Left ventricle myocardium superior (tissue), 1 donor: ENCODE measurements around the gene GRID1. TPM values are rescaled to one million over a fixed set of nuclear protein-coding genes. Genes with fewer than 3 reads are reported as not detected.

Source experiments
- ATAC-seq: fragments of 200-7000 bp; cut with Tn5 transposase; one replicate; pipeline ENCODE4 v1.9.1; 2020; ENCODE audit warnings: mild to moderate bottlenecking, moderate library complexity
- DNase-seq: peaks from one replicate; pipeline ENCODE4 v3.0.0-alpha.2; 2020
- intact Hi-C: fragments of 100-400 bp; cut with micrococcal nuclease; formaldehyde crosslinking; loops from one replicate; pipeline ENCODE4 v1.11.0; 2022
- total RNA-seq: library from RNA; stranded (reverse); fragmentation: NEBNext Ultra II Directional; extraction: Animal tissue kit (Norgen Biotek cat#: 25700); gene quantifications from one replicate; pipeline ENCODE4 v1.2.1, GENCODE V29; 2021
- donor health status: DM: no; HTN: yes; CAD: no; lungs with severe emphysema.

The GRID1 gene
- total RNA-seq, 1 donor from 2014 or later: 2.4 TPM

DNA sequence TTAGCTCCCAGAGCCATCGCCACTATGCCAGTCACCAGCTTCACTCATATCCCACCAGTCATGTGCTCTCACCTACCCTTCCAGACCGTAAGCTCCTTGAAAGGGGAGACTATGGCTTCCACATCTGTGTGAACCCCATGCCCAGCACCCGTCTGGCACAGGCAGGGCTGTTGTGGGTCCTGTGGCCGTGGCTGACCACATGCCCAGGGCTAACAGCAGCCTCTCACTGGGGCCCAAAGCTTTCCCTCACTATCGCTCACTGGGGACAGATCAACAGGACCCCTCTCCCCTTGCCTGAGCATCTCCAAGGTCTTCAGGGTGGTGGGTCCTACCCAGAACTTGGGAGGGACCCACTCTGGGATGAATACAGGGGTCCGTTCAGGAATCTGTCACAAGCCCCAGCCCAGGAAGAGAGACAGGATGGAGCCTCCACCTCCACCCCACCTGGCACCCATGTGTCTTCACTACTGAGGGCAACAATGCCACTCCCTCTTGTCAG is 303.9 kb downstream of the GRID1 start:
- DNase-seq (no peak), ATAC-seq (no peak)
- intact Hi-C loops: no loop called here

DNA sequence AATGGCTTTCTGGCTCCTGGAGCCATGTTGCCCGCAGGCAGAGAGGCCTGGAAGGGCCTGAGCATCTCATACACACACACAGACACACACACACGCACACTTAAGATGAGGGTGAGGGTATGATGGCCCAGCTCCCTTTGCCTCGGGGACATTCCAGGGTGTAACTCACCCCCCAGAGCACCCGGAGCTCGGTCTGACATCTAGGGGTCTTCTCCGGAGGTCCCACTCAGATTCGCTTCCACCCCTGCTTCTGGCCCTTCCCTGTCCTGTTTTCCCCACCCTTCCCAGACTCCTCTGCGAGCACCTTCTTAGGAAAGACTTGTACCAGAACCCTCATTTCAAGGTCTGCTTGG is 304.4 kb downstream of the GRID1 start:
- intact Hi-C loops: no loop called here
- DNase-seq: no peak
- ATAC-seq: no peak

DNA sequence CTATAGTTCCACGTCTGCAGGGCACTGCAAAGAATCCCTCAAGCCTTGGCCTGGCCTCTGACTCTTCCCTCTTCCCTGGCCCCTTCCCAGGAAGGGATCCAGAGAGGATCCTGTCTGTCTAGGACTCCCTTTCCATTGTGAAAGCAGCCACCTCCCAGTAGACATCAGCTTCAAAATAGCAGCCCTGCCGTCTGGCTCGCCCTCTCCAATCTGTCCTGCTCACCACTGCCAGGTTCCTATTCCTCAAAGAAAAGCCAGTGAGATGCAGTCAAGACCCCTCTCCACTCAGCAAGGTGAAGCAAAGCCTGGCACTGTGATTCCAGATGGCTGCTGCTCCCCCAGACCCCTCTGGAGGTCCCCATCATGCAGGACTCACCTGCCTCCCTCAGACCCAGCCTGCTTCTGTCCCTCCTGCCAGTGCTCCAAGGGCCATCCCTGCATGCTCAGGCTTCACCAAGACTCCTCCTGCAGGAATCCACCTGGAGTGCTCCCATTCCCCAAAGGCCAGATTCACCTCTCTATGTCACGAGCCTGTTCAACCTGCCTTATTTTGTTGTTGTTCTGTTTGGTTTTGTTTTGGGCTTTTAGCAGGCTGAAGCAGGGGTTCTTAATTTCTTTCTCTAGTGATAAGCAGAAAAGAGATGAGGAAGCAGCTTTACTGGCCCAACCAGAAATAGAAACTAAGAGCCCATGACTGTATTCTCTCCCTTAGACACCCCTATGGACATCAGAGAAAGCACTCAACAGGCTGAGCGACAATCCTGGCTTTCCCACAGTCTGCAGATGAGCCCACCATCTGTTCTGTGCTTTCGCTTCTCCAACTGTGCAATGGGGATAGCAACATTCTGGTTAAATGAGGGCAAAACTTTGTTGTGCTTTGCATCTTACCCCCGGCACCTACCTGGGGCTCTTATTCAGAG is 305.1 kb downstream of the GRID1 start:
- DNase-seq: no peak
- intact Hi-C loops: no loop called here
- ATAC-seq: no peak

DNA sequence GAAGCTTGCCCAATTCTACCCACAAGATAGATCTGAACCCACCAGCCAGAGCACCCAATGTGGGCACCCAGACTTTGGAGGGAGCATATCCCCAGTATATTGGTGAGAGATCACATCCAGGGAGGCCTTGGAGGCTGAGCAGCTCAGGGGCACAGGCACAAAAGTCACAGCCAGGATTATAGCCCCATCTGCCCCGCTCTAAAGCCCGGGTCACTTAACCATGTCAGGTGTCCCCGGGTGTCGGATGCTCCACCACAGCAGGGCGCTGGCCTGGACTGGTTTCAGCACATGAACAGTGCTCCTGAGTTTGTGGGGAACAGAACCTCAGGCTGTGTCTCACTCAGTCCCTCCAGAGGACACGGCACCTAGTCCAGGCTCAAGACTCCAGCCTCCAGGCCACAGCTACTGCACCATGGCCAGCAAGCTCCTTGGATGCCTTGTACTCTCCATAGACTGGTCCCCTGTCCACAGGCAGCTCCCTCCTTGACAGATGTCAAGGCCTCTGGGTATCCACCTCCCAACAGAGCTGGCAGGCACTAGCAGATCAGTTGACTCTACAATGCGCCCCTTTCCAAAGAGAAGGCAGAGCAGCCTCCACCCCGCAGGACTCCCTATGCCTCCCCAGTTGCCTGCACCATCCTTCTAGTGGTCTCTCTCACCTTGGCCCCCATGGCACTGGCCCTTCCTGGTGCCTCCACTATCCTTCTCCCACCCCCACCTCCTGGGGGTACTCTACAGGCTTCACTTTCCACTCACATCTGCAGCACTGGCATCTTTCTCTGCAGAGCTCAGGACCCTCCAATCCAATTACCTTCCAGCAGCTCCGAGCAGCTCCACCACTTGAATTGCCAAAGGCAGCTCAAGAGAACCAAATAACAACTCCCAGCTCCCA is 306.0 kb downstream of the GRID1 start:
- intact Hi-C loops: no loop called here
- DNase-seq (no peak), ATAC-seq (no peak)

DNA sequence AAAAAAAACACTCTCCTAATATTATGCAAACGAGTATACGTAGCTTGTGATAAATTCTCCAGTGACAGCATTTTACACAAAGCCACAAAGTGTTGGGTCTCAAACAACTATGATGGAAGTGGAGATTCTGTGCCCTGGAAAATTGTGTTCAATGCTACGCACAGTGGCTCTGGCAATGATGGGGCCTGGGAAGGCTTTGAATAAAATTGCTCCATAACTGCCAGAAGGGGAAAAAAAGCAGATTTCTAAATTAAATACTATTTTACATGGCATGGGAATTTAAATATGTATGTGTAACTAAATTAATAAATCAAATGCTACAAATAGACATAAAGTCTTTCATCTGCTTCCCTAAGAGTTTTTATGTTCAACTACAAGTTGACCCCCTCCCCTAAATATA is 306.7 kb downstream of the GRID1 start:
- ATAC-seq: no peak
- intact Hi-C loops: no loop called here
- DNase-seq: no peak

- DNase-seq (no peak), ATAC-seq (no peak)
- intact Hi-C loops: no loop called here
Observed at GRCh38 chr10:86058964-86059363, 307.6 kb downstream of the GRID1 start.

DNA sequence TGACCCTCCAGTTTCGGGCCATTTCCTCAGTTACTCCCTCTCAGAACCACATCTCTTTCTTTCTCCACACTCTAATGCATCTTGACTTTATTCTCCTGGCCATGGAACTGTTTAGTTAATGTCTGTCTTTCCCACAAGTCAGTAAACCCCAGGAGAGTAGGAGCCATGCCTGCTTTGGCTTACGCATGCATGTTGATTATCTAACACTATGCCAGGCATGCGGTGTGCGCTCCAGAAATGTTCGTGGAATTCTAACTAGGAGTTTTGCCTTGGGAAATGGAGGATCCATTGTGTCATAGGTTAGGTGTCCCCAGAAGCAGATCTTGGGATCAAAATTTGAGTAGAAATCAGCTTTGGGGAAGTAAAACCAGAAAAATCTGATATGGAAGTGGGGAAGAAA is 308.9 kb downstream of the GRID1 start:
- intact Hi-C loops: no loop called here
- ATAC-seq (peak; percentile 67), DNase-seq (no peak)

DNA sequence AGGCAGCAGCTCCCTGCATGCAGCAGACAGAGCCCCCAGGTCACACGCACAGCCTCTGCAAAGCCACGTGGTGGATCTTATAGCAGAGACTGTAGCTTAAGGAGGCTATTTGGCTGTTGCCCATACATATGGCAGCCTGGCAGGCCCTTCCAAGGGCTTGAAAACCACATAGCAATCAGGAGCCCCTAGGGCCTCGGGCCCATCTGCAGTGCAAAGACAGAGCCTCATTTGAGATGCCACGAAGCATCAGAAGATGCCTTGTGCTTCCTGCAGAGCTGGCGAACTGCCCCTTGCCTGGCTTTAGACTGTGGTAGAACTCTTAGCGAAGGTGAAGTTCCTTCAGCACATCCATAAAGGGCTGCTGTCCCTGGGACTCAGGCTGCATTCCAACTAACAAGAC is 309.9 kb downstream of the GRID1 start:
- ATAC-seq (no peak), DNase-seq (no peak)
- intact Hi-C loops: no loop called here

DNA sequence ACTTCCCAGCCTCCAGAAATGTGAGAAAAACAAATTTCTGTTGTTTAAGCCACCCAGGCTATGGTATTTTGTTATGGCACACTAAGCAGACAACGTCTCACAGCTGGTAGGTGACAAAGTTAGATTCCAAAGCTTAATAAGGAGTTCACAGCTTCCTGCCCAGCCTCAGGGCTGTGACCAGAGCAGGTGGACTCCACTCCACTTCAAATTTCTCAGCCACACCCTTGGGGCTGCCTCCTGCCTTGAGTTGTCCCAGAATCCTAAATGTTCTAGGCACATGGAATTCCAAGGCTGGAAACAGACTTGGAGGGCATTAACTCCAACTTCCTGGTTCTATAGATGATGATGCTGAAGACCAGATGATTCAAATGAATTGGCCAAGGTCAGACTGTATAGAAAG is 310.7 kb downstream of the GRID1 start:
- intact Hi-C loops: no loop called here
- DNase-seq (no peak), ATAC-seq (no peak)

DNA sequence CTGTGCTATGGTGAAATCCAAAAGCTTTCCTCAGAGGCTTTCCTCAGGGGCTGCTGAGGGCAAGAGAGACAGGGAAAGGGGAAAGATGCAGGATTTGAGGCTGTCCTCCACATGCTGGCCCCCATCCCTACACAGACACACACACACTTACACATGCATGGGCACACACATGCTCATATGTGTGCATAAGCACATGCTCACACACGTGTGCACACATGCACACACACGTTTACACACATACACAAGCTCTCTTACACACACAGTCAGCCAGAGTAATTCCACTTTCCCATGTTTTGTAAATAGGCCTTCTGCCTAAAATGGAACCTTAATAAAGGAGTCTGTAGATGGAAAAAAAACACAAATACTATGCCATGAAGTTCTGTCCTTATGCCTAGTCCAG is 312.9 kb downstream of the GRID1 start:
- intact Hi-C loops: no loop called here
- DNase-seq: no peak
- no peak for ATAC-seq

- intact Hi-C loops: no loop called here
- no peak for ATAC-seq
Observed at GRCh38 chr10:86051586-86051985, 315.0 kb downstream of the GRID1 start.

DNA sequence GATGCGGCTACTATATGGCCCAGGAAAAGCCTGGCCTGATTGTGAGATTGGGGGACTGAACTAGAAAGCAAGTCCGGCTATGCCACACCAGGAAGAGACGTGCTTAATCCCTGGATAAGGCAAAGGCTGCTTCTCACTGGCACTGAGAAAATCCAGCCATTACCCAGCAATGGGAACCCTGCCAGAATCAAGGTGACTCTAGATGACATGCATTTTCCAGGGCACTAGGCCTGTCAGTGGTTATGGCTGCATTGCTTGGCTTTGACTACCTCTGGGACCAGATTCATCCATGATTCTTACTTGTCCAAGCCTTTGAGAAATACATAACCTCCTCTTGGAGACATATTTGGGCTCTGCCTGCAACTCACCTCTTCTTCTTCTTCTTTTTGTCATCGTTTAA is 317.2 kb downstream of the GRID1 start:
- ATAC-seq (peak; percentile 90), DNase-seq (no peak)

More at GRCh38 chr10:86051586-86051985, 315.0 kb downstream of the GRID1 start:
- no peak for DNase-seq

DNA sequence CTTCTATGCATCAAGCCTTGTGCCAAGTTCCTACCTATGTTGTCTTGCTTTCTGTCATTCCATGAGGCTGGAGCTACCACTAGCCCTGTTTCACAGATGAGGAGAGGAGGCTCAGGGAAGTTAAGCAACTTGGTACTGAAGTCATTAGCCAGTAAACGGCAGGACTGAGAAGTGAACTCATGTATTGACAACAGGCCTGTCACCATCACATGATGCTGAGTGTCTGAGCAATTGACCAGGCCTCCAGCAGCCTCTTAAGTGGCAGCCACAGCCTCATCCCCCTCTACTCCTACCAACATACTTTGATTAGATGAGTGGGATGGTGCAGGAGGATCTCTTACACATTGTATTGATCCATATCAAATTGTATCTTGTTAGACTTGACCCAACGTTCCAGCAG is 317.6 kb downstream of the GRID1 start:
- no peak for DNase-seq
- intact Hi-C loops: no loop called here

More for the DNA sequence above, 317.2 kb downstream of the GRID1 start:
- intact Hi-C loops: no loop called here

DNA sequence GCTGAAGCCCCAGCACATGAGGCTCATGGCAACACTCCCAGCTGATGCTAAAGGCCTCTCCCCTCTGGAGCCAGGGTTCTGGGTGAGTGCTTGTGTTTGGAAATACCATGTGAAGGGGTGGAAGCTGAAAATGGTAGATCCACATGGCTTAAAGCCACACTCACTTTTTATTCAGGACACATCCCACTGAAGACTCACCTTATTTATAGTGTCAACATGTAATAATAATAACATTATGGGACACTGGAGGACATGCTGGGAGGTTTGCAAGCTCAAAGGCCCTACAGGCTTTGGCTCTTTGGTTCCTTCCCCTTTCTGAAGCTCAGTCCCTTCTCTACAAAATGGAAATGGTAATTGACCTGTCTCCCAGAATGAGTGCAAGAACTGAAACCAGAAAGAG is 318.0 kb downstream of the GRID1 start:
- no peak for ATAC-seq
- intact Hi-C loops: no loop called here
- no peak for DNase-seq

More for the DNA sequence above, 317.6 kb downstream of the GRID1 start:
- peak; percentile 65 for ATAC-seq

DNA sequence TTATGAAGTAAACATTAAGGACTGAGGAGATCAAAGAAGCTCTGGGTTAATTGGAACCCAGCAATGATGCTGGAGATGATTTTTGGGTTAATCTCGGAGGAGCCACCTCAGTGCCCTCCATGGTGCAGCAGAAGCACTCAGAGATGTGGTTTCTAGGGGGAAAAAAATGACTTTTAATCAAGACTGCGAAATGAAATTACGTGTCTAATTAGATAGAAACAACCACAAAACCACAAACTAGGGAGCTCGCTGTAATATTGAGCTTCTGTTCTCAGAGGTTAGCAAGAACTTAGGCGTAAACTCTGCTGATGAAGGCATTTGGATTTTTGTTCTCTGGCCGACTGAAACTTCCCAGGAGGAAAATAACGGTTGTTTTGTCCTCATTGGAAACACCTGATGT is 319.0 kb downstream of the GRID1 start:
- DNase-seq (no peak), ATAC-seq (no peak)
- intact Hi-C loops: no loop called here

DNA sequence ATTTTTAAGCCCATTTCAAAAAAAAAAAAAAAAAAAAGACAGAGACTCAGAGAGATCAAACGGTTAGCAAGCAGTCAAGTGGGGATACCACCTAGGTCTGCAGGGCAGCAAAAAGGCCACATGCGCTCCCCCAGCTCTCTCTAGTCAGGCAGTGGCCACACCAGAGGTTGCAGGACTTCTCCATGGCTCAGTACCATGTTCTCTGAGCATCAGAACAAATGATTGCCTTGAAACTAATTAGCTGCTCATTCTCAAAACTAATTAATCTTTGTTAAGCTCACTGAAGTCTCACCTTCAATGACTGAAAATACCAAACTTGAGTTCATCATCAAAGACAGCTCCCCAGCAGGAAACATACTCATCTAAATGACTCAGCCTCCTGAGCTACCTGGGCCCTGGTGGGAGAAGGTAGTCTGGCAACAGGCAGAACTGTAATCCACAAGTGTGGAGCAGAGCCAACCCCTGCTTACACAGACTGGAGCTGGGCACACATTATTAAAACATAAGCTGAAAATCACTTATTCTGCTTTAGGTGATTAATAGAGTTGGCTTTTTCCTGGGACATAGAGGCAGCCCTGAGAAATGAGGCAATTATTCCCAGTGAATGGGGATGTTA is 319.6 kb downstream of the GRID1 start:
- no peak for ATAC-seq
- DNase-seq: no peak
- intact Hi-C loops: no loop called here

- ATAC-seq: no peak
- no peak for DNase-seq
- intact Hi-C loops: no loop called here
Observed at GRCh38 chr10:86045896-86046295, 320.7 kb downstream of the GRID1 start.

- intact Hi-C loops: no loop called here
- ATAC-seq (no peak), DNase-seq (no peak)
Observed at GRCh38 chr10:86044029-86044428, 322.6 kb downstream of the GRID1 start.

- ATAC-seq: no peak
Observed at GRCh38 chr10:86043236-86043635, 323.4 kb downstream of the GRID1 start.

GRCh38 chr10:86042161-86042560 is 324.4 kb downstream of the GRID1 start:
- DNase-seq (no peak), ATAC-seq (no peak)
- intact Hi-C loops: no loop called here

More at GRCh38 chr10:86043236-86043635, 323.4 kb downstream of the GRID1 start:
- no peak for DNase-seq
- intact Hi-C loops: no loop called here
